Measurements from ENCODE around the gene MRPS17. TPM values are rescaled to one million over a fixed set of nuclear protein-coding genes. Genes with fewer than 3 reads are reported as not detected.

Gene MRPS17
- 13.1 and 15.3 TPM in 2 replicates for total RNA-seq (2011; cell fraction: chromatin; rRNA removed; ENCODE audit: low replicate concordance)
- 15.3 and 19.8 TPM in 2 replicates for total RNA-seq (2011; cell fraction: nucleolus; rRNA removed)
- 22.7 and 32.4 TPM in 2 replicates for total RNA-seq (2011; cell fraction: nucleoplasm; rRNA removed)
- total RNA-seq (2014; rRNA removed) = 25.9 and 32.8 TPM in 2 replicates
- 43.9 and 45.4 TPM in 2 replicates for total RNA-seq (2014; rRNA removed; fragmentation: Illumina TruSeq; extraction: Trizol)
- total RNA-seq (2015; rRNA removed; fragmentation: Illumina TruSeq; extraction: Trizol) = 37.9 and 43.9 TPM in 2 replicates
- 37.7 and 39.8 TPM in 2 replicates for total RNA-seq (2021)
- polyA plus RNA-seq (2011; rRNA removed) = 37.7 and 53.4 TPM in 2 replicates
- polyA plus RNA-seq (2011; cell fraction: cytosol; rRNA removed) = 18.1 and 20.7 TPM in 2 replicates
- polyA plus RNA-seq (2011; cell fraction: nucleus; rRNA removed) = 9.8 and 12.5 TPM in 2 replicates
- 16.7 and 44.2 TPM in 2 replicates for polyA plus RNA-seq (2012)
- polyA plus RNA-seq (2014; fragmentation: Illumina TruSeq; extraction: Trizol) = 34.0 and 35.9 TPM in 2 replicates
- 10 to 100 TPM; 98.1 to 99.3 TPM for polyA plus RNA-seq (2014; fragmentation: Nextera tagmentation; extraction: Ambion mirVana)
- 33.1 and 43.3 TPM in 2 replicates for polyA plus RNA-seq (2014; rRNA removed)
- polyA minus RNA-seq (2011; rRNA and poly(A)+ RNA removed) = 13.1 and 17.1 TPM in 2 replicates
- 8.9 and 9.4 TPM in 2 replicates for polyA minus RNA-seq (2011; cell fraction: cytosol; rRNA and poly(A)+ RNA removed)
- 7.0 and 9.0 TPM in 2 replicates for polyA minus RNA-seq (2011; cell fraction: nucleus; rRNA and poly(A)+ RNA removed)
- percentile 88 among the genes with signal in this experiment for Bru-seq, nascent RNA
- BruChase-seq, experiment 1, labeled RNA remaining after a 2-hour chase = percentile 83 among the genes with signal in this experiment
- BruChase-seq, experiment 2, labeled RNA remaining after a 6-hour chase = percentile 87 among the genes with signal in this experiment
- long read RNA-seq, experiment 1, transcript MRPS17-201 (3 exons, 1,845 nt) = major isoform, 107 of 167 reads
- long read RNA-seq, experiment 1, partial matches to known transcripts = 9 of 167 reads
- long read RNA-seq, experiment 1, other reads (novel, unspliced or antisense) = 48 of 167 reads
- long read RNA-seq, experiment 2, transcript MRPS17-201 (3 exons, 1,845 nt) = major isoform, 42 of 88 reads
- long read RNA-seq, experiment 2, partial matches to known transcripts = 39 of 88 reads
- long read RNA-seq, experiment 2, other reads (novel, unspliced or antisense) = 7 of 88 reads
- long read RNA-seq, experiment 3, transcript MRPS17-201 (3 exons, 1,845 nt) = major isoform, 50 of 73 reads
- long read RNA-seq, experiment 3, partial matches to known transcripts = 15 of 73 reads
- long read RNA-seq, experiment 3, other reads (novel, unspliced or antisense) = 8 of 73 reads

GRCh38 chr7:55951637-55952351 lies at the start of gene MRPS17:
TSS of gene MRPS17 (plus strand) at chr7:55951877. CDS start at chr7:55953196, 1,319 bp downstream.
- WGBS (ENCODE audit: insufficient coverage, low coverage, missing lambda C conversion rate) = 1% methylated on average over 34 of the region's 53 CpGs
- Histone ChIP-seq H4K20me1 (replicated peaks; ENCODE audit: control insufficient read depth, insufficient read depth, low read length) (no peaks in the 10 kb centered on the region), H3K4me2 (ENCODE audit: insufficient read depth, low read length) (peak within 1 kb of the TSS; percentile 99), H3K27ac (ENCODE audit: extremely low read depth, low read depth, low read length) (peak within 1 kb of the TSS; percentile 94), H3K9me3 (replicated peaks; ENCODE audit: control insufficient read depth, insufficient read depth, low read depth, low read length) (no peaks in the 10 kb centered on the region; the same call in 1 of the 2 replicates), H3K9me1 (ENCODE audit: control insufficient read depth, insufficient read depth, low read length) (no peaks in the 10 kb centered on the region), H3K4me1 (replicated peaks in 1 of 2; ENCODE audit: control insufficient read depth in 2 of 2, insufficient read depth in 2 of 2, low read length in 2 of 2) (peaks cover 3 to 18% of the 10 kb centered on the region in 2 experiments; a peak in 4 of 5 replicates), H3K27me3 (ENCODE audit: control insufficient read depth in 2 of 2, insufficient read depth in 2 of 2, low read length in 2 of 2) (no peaks in the 10 kb centered on the region), H3K4me3 (peak within 1 kb of the TSS; percentile 100), H3K9ac (ENCODE audit: insufficient read depth in 1 of 2, low read depth in 2 of 2, low read length in 2 of 2) (peak within 1 kb of the TSS; percentile 96 to 100), H3K36me3 (ENCODE audit: control insufficient read depth, insufficient read depth, low read length) (peaks cover 37% of the 10 kb centered on the region), H3K79me2 (ENCODE audit: control insufficient read depth, insufficient read depth, low read length) (peaks cover 25% of the 10 kb centered on the region), H2AFZ (ENCODE audit: low read depth, low read length) (peak within 1 kb of the TSS; percentile 90)
- DNase-seq (ENCODE audit: extremely low read depth in 1 of 4, low spot score in 3 of 4) (peak; percentile 95 to 97 (median 96)), FAIRE-seq (peak; percentile 91), ATAC-seq (peak; percentile 100)
- CTCF ChIA-PET (ENCODE audit: low intra/inter-chr PET ratio) = no interaction called here
- POLR2A ChIA-PET = no interaction called here
- in situ Hi-C loops (cut with MboI) = no loop called here
- intact Hi-C loops (cut with micrococcal nuclease) = no loop called here
- TSS peak; percentile 55 for BruUV-seq (replicated peaks)
- TF ChIP-seq ZNF699 (CRISPR knock-in tag; IDR thresholded peaks at IDR 0.05; ENCODE audit: insufficient replicate concordance) (no peak), RBBP5 (IDR thresholded peaks at IDR 0.05; ENCODE audit: borderline replicate concordance, insufficient read depth, low read length, poor library complexity, severe bottlenecking) (peak; percentile 89), ZBTB1 (CRISPR knock-in tag; IDR thresholded peaks at IDR 0.05; ENCODE audit: borderline replicate concordance, low read depth) (no peak), CBX1 (IDR thresholded peaks at IDR 0.05; ENCODE audit: low read depth) (peak; percentile 91), L3MBTL2 (IDR thresholded peaks at IDR 0.05) (peak; percentile 83), HMGN3 (IDR thresholded peaks at IDR 0.05; ENCODE audit: borderline replicate concordance, extremely low read depth, insufficient read length, low read depth, low read length) (peak; percentile 27), CBX2 (IDR thresholded peaks at IDR 0.05; ENCODE audit: insufficient read depth, low read length, poor library complexity, severe bottlenecking) (no peak), CTBP1 (IDR thresholded peaks at IDR 0.05; ENCODE audit: borderline replicate concordance) (peak; percentile 60; the same call in 1 of the 2 replicates), PATZ1 (CRISPR knock-in tag; IDR thresholded peaks at IDR 0.05; ENCODE audit: borderline replicate concordance) (0 out of 2 replicates have a peak, but pooled peaks have one; percentile 14), RB1 (IDR thresholded peaks at IDR 0.05; ENCODE audit: low read depth) (peak; percentile 70; the same call in 1 of the 2 replicates), HCFC1 (IDR thresholded peaks at IDR 0.05; ENCODE audit: low read depth, low read length) (peak; percentile 78)
